ENCODE results near the gene PLCL2. TPM values are rescaled to one million over a fixed set of nuclear protein-coding genes. Genes with fewer than 3 reads are reported as not detected.

The PLCL2 gene
- total and polyA plus RNA-seq, 2 donors (not counting 1 experiment from before 2014, with no cell fraction given): 21.7 to 55.2 TPM

DNA sequence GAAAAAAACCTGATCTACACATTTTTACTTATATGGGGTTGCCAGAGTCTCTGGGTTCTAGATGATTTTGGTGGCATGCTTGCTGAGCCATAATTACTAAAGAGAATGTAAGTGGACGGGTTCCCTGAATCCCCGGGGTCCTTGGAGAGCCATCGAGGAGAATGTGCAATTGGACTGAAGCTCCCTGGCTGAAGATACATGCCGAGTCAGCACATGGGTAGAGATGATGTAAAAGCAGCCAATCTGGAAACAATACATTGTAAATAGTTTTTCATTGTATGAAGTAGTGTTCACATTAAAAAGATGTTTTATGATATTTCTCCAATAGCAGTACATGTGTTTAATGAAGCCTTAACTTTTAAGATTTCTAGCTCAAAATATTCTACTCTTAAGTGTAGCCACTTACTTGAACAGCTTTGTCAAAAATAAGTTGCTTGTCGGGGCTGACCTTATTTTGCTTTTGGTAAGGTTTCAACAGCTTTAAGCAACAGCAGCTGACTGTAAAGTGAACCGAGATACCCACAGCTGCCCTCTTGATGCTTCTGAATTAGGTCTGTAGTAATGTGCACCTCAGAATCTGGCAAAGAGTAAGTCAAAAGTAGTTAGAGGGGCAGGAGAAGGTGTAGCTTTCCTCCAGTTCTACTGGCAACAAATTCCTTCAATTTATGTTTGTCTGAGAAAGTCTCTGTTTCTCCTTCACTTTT is 205.7 kb downstream of the PLCL2 start:
- no peak for ATAC-seq (ENCODE audit: low read depth)
- Histone ChIP-seq H3K4me2 (replicated peaks; ENCODE audit: low read depth, low read length, poor library complexity, severe bottlenecking) (no peak overlapping the region), H3K36me3 (replicated peaks in 1 of 2; ENCODE audit: control extremely low read depth in 1 of 2, control insufficient read depth in 1 of 2, extremely low read depth in 1 of 2, insufficient read depth in 2 of 2, low read length in 1 of 2) (peaks cover 0 to 12% of the 10 kb centered on the region in 2 experiments), H3K9me3 (ENCODE audit: control extremely low read depth in 1 of 3, control insufficient read depth in 2 of 3, insufficient read depth in 1 of 3, low read length in 2 of 3) (no peaks in the 10 kb centered on the region), H3K4me1 (ENCODE audit: control insufficient read depth in 2 of 2, insufficient read depth in 2 of 2, low read length in 2 of 2) (no peaks in the 10 kb centered on the region), H3K79me2 (ENCODE audit: control insufficient read depth, insufficient read depth, low read length) (no peaks in the 10 kb centered on the region), H3K9ac (ENCODE audit: low read length) (no peak overlapping the region), H3K27me3 (replicated peaks in 1 of 4; ENCODE audit: control extremely low read depth in 1 of 4, control insufficient read depth in 3 of 4, insufficient read depth in 4 of 4, low read length in 3 of 4) (no peaks in the 10 kb centered on the region), H3K27ac (ENCODE audit: low read length in 2 of 2) (no peak overlapping the region), H4K20me1 (ENCODE audit: control insufficient read depth, insufficient read depth, low read length, poor library complexity, severe bottlenecking) (no peaks in the 10 kb centered on the region), H2AFZ (ENCODE audit: insufficient read depth, low read depth, low read length, poor library complexity, severe bottlenecking) (no peak overlapping the region), H3K4me3 (ENCODE audit: control extremely low read depth in 1 of 5, extremely low read depth in 1 of 5, insufficient read depth in 1 of 5, low read depth in 2 of 5, low read length in 4 of 5) (no peak overlapping the region)
- TF ChIP-seq, protein P1, sequence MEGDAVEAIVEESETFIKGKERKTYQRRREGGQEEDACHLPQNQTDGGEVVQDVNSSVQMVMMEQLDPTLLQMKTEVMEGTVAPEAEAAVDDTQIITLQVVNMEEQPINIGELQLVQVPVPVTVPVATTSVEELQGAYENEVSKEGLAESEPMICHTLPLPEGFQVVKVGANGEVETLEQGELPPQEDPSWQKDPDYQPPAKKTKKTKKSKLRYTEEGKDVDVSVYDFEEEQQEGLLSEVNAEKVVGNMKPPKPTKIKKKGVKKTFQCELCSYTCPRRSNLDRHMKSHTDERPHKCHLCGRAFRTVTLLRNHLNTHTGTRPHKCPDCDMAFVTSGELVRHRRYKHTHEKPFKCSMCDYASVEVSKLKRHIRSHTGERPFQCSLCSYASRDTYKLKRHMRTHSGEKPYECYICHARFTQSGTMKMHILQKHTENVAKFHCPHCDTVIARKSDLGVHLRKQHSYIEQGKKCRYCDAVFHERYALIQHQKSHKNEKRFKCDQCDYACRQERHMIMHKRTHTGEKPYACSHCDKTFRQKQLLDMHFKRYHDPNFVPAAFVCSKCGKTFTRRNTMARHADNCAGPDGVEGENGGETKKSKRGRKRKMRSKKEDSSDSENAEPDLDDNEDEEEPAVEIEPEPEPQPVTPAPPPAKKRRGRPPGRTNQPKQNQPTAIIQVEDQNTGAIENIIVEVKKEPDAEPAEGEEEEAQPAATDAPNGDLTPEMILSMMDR (IDR thresholded peaks at IDR 0.05): no peak
- TF ChIP-seq EZH2 (IDR thresholded peaks at IDR 0.05; ENCODE audit: borderline replicate concordance, insufficient read depth, low read depth, low read length, poor library complexity, severe bottlenecking): no peak
- no peak for DNase-seq
- Mint-ChIP-seq H3K9me3 (ENCODE audit: insufficient read depth) (no peaks in the 10 kb centered on the region), H3K4me3 (no peak overlapping the region), H3K27me3 (no peaks in the 10 kb centered on the region), H3K27ac (peak overlapping the region; percentile 37), H3K4me1 (no peaks in the 10 kb centered on the region)
- ChIA-PET POLR2A (no interaction called here), CTCF (interaction anchor here (0.5 kb wide), 1 partner anchor 132 kb away, joined by 3 read pairs; no protein-coding TSS in a partner anchor)
- intact Hi-C loops (cut with micrococcal nuclease): no loop called here
- WGBS (ENCODE audit: insufficient coverage): 100% methylated on average over 2 of the region's 6 CpGs

DNA sequence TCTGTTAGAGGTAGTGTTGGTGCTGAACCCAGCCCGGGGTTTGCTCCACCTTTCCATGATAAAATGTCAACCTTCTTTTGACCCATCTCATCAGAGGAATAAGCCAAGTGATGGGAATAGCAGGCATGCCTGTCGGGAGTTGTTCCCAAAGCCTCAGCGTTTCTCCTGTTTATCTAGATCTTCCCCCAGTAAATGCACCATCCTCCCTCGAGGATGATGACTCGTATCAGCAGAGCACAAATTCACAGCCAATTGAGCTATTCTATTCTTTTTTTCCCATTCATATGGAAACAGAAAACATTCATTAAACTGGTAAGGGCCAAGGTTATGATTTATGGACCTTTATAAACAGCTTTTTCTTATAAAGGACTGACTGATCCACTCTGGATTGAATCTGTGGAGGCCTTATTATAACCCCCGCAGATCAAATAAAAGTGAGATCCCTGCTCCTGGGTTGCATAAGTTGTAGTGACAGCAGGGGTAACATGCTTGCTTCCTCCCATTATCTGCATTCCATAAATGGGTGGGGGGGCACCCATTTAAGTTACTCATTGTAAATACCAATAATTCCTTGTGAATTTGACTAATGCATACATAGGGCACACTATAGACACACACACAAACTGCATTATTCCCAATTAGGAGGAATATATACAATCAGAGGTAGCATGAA is 207.3 kb downstream of the PLCL2 start:
- H3K4me3 Mint-ChIP-seq: no peak overlapping the region
- H3K4me1 Mint-ChIP-seq: no peaks in the 10 kb centered on the region
- Histone ChIP-seq H3K79me2 (ENCODE audit: control insufficient read depth, insufficient read depth, low read length) (no peaks in the 10 kb centered on the region), H3K36me3 (replicated peaks in 1 of 2; ENCODE audit: control extremely low read depth in 1 of 2, control insufficient read depth in 1 of 2, extremely low read depth in 1 of 2, insufficient read depth in 2 of 2, low read length in 1 of 2) (peaks cover 0 to 12% of the 10 kb centered on the region in 2 experiments), H3K4me3 (ENCODE audit: control extremely low read depth in 1 of 5, extremely low read depth in 1 of 5, insufficient read depth in 1 of 5, low read depth in 2 of 5, low read length in 4 of 5) (no peak overlapping the region), H3K27me3 (replicated peaks in 1 of 4; ENCODE audit: control extremely low read depth in 1 of 4, control insufficient read depth in 3 of 4, insufficient read depth in 4 of 4, low read length in 3 of 4) (no peaks in the 10 kb centered on the region), H3K9ac (ENCODE audit: low read length) (no peak overlapping the region), H3K4me1 (ENCODE audit: control insufficient read depth in 2 of 2, insufficient read depth in 2 of 2, low read length in 2 of 2) (no peaks in the 10 kb centered on the region), H4K20me1 (ENCODE audit: control insufficient read depth, insufficient read depth, low read length, poor library complexity, severe bottlenecking) (no peaks in the 10 kb centered on the region), H3K27ac (ENCODE audit: low read length in 2 of 2) (no peak overlapping the region), H3K9me3 (ENCODE audit: control extremely low read depth in 1 of 3, control insufficient read depth in 2 of 3, insufficient read depth in 1 of 3, low read length in 2 of 3) (no peaks in the 10 kb centered on the region), H2AFZ (ENCODE audit: insufficient read depth, low read depth, low read length, poor library complexity, severe bottlenecking) (no peak overlapping the region), H3K4me2 (replicated peaks; ENCODE audit: low read depth, low read length, poor library complexity, severe bottlenecking) (no peak overlapping the region)
- no peaks in the 10 kb centered on the region for H3K9me3 Mint-ChIP-seq (ENCODE audit: insufficient read depth)
- 87% methylated on average over 3 of the region's 6 CpGs for WGBS (ENCODE audit: insufficient coverage)
- H3K27ac Mint-ChIP-seq: no peak overlapping the region
- no peak for ATAC-seq (ENCODE audit: low read depth)
- ChIA-PET CTCF (no interaction called here), POLR2A (no interaction called here)
- no peaks in the 10 kb centered on the region for H3K27me3 Mint-ChIP-seq
- no peak for DNase-seq
- TF ChIP-seq EZH2 (IDR thresholded peaks at IDR 0.05; ENCODE audit: borderline replicate concordance, insufficient read depth, low read depth, low read length, poor library complexity, severe bottlenecking): no peak
- TF ChIP-seq, protein P1 (IDR thresholded peaks at IDR 0.05): no peak
- intact Hi-C loops (cut with micrococcal nuclease): no loop called here

Measured in B cell (primary cell).